HG03066 (cell line): Measurements from ENCODE around the gene LTB.

Experiments
- ATAC-seq: cut with Tn5 transposase; IDR thresholded peaks from one replicate; pipeline ENCODE4 v1.9.1; 2021; ENCODE audit warnings: low read depth; ENCODE audit not compliant: unreplicated experiment

The LTB gene

GRCh38 chr6:31576897-31577578, 5.2 kb downstream of the LTB start:
- ATAC-seq = no peak

- no peak for ATAC-seq
Observed at GRCh38 chr6:31575952-31576685, 6.1 kb downstream of the LTB start.

- ATAC-seq = no peak
Observed at GRCh38 chr6:31575335-31575901, 6.8 kb downstream of the LTB start, which contains the start of gene TNF. TSS of gene TNF (plus strand) at chr6:31575565. CDS start at chr6:31575742, 177 bp downstream.

DNA sequence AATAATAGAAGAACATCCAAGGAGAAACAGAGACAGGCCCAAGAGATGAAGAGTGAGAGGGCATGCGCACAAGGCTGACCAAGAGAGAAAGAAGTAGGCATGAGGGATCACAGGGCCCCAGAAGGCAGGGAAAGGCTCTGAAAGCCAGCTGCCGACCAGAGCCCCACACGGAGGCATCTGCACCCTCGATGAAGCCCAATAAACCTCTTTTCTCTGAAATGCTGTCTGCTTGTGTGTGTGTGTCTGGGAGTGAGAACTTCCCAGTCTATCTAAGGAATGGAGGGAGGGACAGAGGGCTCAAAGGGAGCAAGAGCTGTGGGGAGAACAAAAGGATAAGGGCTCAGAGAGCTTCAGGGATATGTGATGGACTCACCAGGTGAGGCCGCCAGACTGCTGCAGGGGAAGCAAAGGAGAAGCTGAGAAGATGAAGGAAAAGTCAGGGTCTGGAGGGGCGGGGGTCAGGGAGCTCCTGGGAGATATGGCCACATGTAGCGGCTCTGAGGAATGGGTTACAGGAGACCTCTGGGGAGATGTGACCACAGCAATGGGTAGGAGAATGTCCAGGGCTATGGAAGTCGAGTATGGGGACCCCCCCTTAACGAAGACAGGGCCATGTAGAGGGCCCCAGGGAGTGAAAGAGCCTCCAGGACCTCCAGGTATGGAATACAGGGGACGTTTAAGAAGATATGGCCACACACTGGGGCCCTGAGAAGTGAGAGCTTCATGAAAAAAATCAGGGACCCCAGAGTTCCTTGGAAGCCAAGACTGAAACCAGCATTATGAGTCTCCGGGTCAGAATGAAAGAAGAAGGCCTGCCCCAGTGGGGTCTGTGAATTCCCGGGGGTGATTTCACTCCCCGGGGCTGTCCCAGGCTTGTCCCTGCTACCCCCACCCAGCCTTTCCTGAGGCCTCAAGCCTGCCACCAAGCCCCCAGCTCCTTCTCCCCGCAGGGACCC, 7.8 kb downstream of the LTB start:
- no peak for ATAC-seq

DNA sequence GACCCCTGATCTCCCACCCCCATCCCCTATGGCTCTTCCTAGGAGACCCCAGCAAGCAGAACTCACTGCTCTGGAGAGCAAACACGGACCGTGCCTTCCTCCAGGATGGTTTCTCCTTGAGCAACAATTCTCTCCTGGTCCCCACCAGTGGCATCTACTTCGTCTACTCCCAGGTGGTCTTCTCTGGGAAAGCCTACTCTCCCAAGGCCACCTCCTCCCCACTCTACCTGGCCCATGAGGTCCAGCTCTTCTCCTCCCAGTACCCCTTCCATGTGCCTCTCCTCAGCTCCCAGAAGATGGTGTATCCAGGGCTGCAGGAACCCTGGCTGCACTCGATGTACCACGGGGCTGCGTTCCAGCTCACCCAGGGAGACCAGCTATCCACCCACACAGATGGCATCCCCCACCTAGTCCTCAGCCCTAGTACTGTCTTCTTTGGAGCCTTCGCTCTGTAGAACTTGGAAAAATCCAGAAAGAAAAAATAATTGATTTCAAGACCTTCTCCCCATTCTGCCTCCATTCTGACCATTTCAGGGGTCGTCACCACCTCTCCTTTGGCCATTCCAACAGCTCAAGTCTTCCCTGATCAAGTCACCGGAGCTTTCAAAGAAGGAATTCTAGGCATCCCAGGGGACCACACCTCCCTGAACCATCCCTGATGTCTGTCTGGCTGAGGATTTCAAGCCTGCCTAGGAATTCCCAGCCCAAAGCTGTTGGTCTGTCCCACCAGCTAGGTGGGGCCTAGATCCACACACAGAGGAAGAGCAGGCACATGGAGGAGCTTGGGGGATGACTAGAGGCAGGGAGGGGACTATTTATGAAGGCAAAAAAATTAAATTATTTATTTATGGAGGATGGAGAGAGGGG, 8.8 kb downstream of the LTB start:
- ATAC-seq = no peak

- ATAC-seq = peak; percentile 52
Observed at GRCh38 chr6:31572041-31572911, 9.9 kb downstream of the LTB start, which contains the start of gene LTA. TSS of gene LTA (plus strand) at chr6:31572289. CDS start at chr6:31572743, 454 bp downstream.

- ATAC-seq = no peak
Observed at GRCh38 chr6:31569861-31570536, 12.2 kb downstream of the LTB start.

GRCh38 chr6:31568537-31568961, 13.7 kb downstream of the LTB start:
- ATAC-seq = peak; percentile 59

DNA sequence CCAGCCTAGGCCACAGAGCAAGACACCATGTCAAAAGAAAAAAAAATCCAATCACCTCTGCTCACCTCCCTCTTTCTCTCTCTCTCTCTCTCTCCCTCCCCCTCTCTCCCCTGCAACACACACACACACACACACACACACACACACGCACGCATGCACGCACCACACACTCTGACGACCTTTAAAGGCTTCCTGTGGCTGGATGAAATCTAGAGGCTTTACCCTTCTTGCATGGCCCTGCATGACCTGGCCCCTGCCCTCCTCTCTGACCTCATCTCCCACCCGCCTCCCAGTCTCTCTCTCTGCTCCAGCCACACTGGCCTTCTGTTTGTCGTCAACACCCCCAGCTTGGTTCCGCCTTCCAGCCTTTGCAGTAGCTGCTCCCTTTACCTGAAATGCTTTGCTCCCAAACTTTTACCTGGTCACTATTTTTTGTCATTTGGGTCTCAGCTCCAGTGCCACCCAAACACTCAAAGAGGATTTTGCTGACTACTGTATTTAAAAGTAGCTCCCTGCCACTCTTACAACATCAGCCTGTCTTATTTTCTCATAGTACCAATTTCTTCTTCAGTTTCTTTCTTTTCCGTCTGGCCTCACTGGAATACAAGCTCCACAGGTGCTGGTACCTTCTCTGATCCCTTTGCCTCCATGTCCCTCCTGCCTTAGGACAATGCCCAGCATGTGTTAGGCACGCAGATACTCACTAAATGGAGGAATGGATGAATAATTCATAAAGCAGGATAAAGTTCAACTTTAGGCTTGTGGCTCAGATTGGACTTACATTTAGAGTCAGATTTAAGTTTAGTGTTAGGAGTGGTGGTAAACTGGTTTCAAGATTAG, 14.5 kb downstream of the LTB start:
- no peak for ATAC-seq

GRCh38 chr6:31560697-31561058, 21.5 kb downstream of the LTB start:
- no peak for ATAC-seq

GRCh38 chr6:31559958-31560696, 22.1 kb downstream of the LTB start:
- peak; percentile 67 for ATAC-seq

DNA sequence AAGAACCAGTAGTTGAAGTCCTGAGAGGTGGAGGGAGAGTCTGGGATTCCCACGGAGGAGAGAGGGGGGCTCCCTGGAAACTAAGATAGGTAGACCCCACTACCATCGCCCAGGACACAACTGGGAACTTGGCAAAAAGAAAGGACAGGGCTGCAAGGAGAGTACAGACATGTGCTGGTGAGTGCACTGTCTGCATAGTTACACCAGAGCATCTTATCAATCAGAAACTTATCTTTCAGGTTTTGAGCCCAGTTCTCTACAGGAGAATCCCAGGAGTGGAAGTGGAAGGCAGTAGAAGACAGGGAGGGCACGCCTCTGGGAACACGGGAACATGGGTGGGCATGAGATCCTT, 22.6 kb downstream of the LTB start:
- ATAC-seq = no peak

- no peak for ATAC-seq
Observed at GRCh38 chr6:31558631-31559500, 23.4 kb downstream of the LTB start.

GRCh38 chr6:31558318-31558625, 24.0 kb downstream of the LTB start:
- no peak for ATAC-seq

DNA sequence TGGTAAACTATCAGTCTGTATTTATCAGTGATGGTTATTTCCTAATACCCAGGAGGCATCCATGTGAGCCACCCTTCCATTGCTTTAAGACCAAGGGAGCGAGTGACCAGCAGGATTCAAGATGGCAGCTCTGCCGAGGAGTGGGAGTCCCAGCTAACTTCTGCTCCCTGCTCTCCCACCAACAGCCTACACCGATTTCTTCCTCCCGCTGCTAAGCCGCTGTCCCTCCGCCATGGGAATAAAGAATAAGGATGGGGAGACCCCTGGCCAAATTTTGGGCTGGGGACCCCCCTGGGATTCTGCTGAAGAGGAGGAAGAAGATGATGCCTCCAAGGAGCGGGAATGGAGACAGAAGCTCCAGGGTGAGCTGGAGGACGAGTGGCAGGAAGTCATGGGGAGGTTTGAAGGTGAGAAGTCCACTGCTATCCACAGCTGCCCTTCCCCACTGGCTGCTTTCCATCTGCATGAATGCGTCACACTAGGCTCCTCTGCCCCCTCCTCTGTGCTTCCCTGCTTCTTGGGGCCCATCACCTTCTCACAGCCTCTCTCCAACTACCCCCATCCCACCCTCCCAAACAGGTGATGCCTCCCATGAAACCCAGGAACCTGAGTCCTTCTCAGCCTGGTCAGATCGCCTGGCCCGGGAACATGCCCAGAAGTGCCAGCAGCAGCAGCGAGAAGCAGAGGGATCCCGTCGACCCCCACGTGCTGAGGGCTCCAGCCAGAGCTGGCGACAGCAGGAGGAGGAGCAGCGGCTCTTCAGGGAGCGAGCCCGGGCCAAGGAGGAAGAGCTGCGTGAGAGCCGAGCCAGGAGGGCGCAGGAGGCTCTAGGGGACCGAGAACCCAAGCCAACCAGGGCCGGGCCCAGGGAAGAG, 24.5 kb downstream of the LTB start:
- no peak for ATAC-seq
